GM18861 (cell line): ENCODE data around the gene GNMT.
"Not testable (repeated sequence)": the region's sequence is repeated elsewhere in the genome, so short reads cannot be mapped to it uniquely, and the experiment has no call there.

ENCODE experiments used
- ATAC-seq: cut with Tn5 transposase; IDR thresholded peaks from one replicate; pipeline ENCODE4 v1.9.1; 2021; ENCODE audit not compliant: unreplicated experiment

The GNMT gene

GRCh38 chr6:42940493-42941045 is 20.0 kb upstream of the GNMT start:
- ATAC-seq: no peak

- ATAC-seq: not testable (repeated sequence)
These were observed 19.2 kb upstream of the GNMT start for GRCh38 chr6:42941356-42941755.

- ATAC-seq: no peak
These were observed 18.1 kb upstream of the GNMT start for GRCh38 chr6:42942444-42942843.

- no peak for ATAC-seq
These were observed 12.6 kb upstream of the GNMT start for GRCh38 chr6:42947950-42948349.

GRCh38 chr6:42952389-42952788 is 8.2 kb upstream of the GNMT start:
- ATAC-seq: no peak

GRCh38 chr6:42954405-42954804 is 6.1 kb upstream of the GNMT start:
- not testable (repeated sequence) for ATAC-seq

GRCh38 chr6:42958125-42958524 is 2.4 kb upstream of the GNMT start:
- no peak for ATAC-seq

- ATAC-seq: no peak
These were observed 674 bp upstream of the GNMT start for GRCh38 chr6:42959917-42960242.

GRCh38 chr6:42961020-42961470 is 491 bp downstream of the GNMT start:
- ATAC-seq: no peak

- ATAC-seq: no peak
These were observed 1.5 kb downstream of the GNMT start for GRCh38 chr6:42962096-42962495.

- no peak for ATAC-seq
These were observed 2.1 kb downstream of the GNMT start for GRCh38 chr6:42962502-42963178.

- no peak for ATAC-seq
These were observed 2.8 kb downstream of the GNMT start for GRCh38 chr6:42963179-42963854.

GRCh38 chr6:42963855-42964605 is 3.5 kb downstream of the GNMT start:
- no peak for ATAC-seq

GRCh38 chr6:42966571-42966970 is 6.0 kb downstream of the GNMT start:
- ATAC-seq: no peak

- no peak for ATAC-seq
These were observed 6.7 kb downstream of the GNMT start for GRCh38 chr6:42967228-42967627.

- no peak for ATAC-seq
These were observed 7.7 kb downstream of the GNMT start for GRCh38 chr6:42968126-42968701.

GRCh38 chr6:42968783-42969182 is 8.2 kb downstream of the GNMT start:
- ATAC-seq: no peak

- ATAC-seq: no peak
These were observed 8.9 kb downstream of the GNMT start for GRCh38 chr6:42969431-42969830.

GRCh38 chr6:42969934-42970333 is 9.4 kb downstream of the GNMT start:
- no peak for ATAC-seq

GRCh38 chr6:42970871-42971612 is 10.5 kb downstream of the GNMT start:
- no peak for ATAC-seq
